ENCODE results near the gene EPB41L1.

The EPB41L1 gene

DNA sequence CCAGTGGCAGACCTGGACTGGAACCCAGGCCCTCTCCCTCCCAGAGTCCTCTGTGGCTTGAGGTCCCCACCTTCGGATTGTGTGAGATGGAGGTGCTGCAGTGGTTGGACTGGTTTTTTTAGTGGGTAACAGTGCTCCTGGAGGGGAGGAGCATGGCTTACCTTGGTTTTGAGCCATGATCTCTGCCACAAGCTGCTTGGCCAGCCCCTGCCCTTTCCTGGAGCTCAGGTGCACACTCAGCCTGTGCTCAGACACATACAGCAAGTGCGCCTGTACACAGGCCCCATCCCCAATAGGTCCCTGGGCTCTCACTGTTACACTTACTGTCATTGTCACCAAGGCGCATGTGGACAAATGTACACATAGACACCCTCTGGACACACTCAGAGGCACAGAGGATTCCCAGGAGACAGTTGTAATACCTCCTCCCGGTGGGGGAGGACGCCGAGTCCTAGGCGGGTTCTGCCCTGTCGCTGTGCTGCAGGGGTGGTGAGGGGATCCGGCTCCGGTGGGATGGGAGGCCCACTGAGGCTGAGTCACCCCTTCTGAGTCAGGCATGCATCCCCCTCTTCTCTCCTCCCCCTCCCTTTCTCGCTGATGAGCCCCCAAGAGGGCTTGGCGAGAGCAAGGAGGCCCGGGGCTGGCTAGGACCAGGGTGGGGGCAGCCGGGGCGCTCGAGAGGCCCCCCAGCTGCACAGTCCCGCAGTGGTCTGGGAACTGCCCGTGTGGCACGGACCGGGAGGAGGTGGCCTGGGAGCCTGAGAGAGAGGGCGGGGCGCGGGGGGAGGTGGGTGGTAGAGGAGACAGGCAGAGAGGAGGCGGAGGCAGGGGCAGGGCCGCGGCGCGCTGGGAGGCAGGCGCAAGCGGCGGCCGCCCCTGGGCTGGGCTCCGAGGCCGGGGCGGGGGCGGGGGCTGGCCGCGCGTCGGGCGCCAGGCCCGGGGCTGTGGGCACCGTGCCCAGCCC is 522 bp upstream of the EPB41L1 start:
- FAIRE-seq, result peak; percentile 93
- peak; percentile 85 for DNase-seq (ENCODE audit: insufficient read length, low spot score)

DNA sequence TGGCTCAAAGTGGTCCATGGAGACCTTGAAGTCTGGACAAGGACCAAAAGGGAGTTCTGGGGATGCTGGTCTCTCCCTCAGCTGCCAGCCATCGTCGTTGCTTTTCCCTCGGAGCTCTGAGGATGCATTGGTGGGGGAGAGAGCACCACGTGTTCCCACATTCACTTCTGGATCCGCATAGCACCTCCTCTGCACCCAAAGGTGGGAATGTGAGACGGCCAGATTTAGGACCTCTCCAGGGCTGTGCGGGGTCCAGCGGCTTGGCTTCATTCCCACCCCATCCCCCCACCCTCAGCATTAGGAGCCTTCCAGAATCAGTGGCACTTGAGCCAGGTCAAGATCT is 1.1 kb downstream of the EPB41L1 start:
- DNase-seq (ENCODE audit: insufficient read length, low spot score) (no peak), FAIRE-seq (no peak)

DNA sequence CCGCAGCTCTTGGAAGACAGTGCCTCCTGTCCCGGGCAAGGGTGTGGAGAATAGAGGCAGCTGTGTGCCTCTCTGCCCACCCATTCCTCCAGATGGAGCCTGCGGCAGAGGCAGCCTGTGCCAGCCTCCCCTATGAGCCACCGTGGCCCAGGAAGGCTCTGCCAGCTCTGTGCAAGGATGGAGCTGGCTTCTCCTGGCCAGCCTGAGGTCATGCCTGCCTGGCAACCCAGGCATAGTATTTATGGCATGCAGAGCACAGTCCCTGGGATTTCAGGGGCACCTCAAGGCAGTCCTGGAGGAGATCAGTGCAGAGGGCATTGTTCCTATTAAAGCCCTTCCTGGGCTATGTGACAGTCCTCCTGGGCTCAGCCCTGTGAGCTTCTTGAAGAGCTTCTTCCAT is 1.5 kb downstream of the EPB41L1 start:
- DNase-seq (ENCODE audit: insufficient read length, low spot score) (no peak), FAIRE-seq (no peak)

DNA sequence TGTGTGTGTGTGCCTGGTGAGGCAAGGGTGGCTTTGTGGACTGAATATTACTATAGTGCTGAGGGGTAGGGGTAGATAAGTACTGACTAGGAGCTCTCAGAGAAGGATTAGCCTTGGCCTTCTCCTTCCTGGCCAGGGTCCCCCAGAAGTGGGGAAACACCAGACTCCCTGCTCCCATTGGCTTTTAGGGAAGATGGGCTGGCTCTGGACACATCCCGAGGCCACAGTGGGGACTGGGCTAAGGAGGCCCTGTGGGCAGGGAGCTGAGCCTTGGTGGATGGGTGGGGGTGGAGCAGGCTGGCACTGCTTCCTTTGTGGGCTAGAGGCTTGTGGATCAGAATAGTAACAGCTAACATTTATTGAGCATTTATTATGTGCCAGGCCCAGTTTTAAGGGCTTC is 3.1 kb downstream of the EPB41L1 start:
- DNase-seq (ENCODE audit: insufficient read length, low spot score), result no peak
- no peak for FAIRE-seq

DNA sequence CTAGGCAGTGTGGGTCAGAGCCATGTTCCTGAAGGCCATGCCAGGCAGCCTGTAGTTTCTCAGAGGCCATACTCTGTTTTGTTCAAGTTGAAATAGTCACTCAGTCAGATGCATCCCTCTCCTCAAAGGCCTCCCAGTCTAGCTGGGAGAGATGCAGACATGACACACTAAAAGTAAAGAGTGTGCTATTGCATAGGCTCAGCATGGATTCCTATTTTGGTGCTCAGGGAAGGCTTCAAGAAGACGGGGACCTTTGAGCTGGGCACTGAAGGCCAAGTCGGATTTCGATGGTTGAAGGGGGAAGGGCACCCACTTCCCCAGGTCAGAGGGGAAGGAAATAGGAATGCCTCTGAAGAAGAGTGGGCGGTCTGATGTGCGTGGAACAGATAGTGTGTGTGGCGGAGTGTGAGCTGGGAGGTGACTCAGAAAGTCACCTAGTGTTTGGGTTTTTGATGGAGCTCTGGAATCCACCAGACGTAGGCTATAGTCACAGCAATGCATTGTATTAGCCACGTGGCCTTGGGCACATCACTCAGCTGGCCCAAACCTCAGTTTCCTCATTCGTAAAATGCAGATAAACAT is 3.7 kb downstream of the EPB41L1 start:
- no peak for FAIRE-seq
- no peak for DNase-seq (ENCODE audit: insufficient read length, low spot score)

DNA sequence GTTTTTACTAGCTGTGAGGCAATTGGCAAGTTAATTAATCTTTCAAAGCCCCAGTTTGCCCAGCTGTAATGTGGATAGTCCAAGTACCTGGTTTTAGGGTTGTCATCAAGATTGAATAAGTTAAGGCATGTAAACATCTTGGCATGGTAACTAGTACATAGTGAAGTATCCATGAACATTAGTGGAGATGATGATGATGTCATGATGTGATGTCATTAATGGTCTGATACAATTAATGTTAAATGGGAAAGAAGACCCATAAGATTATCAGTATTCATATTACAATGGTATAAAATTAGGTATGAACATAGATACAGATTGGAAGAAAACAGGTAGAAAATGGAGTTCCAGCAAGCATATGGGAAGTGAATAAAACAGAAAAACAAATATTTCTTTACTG is 5.3 kb downstream of the EPB41L1 start:
- DNase-seq (ENCODE audit: insufficient read length, low spot score) (no peak), FAIRE-seq (no peak)

DNA sequence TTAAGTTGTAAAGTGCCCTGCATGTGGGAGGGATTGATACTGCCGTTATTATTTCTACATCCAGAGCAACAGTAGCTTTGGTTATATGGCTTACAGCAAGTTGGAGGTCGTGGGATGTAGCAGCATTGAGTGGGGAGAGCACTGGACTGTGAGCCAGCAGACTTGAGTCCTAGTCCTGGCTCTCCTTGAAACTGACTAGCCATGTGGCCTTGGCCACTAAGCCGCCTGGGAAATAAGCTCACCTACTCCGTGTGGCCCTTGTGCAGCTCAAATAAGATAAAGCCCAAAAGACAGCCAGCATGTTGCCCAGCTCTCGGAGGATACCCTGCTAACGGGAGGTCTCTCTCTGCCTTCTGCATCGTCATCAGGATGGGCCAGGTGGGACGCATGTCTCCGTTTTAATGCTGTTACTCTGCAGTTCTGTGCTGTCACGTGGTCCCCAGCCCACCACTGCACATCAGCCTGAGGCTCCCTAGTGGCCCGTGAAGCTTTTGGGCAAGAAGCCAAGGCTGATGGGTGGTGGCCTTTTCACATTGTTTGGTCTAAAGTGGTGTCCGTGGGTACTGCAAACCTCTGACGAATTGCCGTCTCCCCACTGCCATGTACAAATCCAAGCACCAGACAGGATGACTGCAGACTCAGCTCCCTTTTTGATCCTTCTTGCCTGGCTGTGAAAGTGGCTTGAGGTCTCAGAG is 7.9 kb downstream of the EPB41L1 start:
- FAIRE-seq (no peak), DNase-seq (ENCODE audit: insufficient read length, low spot score) (no peak)

DNA sequence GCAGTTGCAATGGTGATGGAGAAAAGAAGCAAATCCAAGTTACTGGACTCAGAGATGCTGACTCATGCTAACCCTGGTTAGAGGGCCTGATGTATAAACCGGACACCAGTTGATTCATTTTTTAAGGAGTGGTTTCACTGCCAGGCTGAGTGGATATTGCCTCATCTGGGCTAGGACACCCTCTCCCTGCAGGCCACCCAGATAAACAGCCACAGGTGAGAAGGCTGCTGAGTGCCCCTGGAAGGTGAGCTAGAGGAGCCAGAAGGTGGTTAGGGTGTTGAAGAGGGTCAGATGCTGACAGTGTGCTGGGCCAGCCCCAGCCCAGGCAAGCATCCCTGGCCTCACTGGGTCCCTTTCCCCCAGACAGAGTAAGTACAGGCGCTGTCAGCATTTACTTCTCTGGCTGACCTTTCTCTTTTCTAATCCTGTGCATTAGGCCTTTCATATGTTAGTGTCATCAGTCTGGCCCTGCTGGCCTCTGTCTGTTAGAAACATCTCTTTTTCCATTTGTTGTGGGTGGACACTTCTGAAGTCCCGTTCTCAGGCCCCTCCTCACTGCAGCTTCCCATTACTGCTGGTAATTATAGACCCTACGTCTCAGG is 13.5 kb downstream of the EPB41L1 start:
- no peak for FAIRE-seq
- DNase-seq (ENCODE audit: insufficient read length, low spot score), result peak; percentile 38

DNA sequence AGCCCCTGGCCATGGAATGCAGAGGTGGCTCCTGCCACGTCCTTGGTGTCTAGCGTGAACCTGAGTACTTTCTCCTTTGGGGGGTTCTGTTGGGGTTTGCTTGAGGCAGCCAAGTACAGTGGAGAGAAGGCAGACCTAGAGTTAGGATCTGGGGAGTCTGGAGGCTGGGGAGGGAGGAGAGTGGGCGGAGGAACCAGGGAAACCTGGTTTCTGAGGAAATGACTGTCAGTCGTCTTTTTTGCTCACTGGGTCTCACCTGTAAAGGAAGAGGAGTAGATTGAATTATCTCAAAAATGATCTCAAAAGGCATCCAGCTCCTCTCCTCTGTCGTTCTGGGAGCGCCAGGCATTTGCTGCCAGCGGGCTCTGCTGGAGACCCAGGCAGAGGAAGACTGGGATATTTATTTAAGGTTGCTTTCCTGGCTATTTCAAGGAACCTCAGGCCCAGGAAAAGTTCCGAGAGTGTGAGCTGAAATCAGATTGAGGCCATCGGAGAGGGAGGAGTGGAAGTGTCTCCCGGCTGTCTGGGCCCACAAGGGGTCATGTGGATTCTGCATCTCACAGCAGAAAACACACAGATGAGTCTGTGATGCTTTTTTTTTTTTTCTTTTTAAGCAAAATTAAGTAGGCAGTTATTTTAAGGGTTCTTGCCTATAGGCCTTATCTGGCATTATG is 16.1 kb downstream of the EPB41L1 start:
- no peak for FAIRE-seq
- DNase-seq (ENCODE audit: insufficient read length, low spot score), result no peak

DNA sequence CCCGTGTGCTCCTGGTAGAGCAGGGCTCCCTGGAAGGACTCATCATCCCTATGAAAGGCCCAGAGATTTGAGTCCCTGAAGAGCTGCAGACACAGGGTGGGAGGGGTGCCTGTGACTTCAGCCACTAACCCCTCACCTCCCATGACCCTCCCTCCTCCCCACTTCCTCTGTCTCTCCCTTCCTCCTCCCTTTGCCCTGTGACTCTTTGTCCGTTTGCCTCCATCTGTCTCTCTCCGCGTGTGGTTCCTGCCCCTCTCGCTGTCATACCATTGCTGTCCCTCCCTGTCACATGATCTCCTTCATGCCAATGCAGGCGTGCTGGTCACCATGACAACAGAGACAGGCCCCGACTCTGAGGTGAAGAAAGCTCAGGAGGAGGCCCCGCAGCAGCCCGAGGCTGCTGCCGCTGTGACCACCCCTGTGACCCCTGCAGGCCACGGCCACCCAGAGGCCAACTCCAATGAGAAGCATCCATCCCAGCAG is 19.0 kb downstream of the EPB41L1 start:
- DNase-seq (ENCODE audit: insufficient read length, low spot score) (no peak), FAIRE-seq (peak; percentile 33)

DNA sequence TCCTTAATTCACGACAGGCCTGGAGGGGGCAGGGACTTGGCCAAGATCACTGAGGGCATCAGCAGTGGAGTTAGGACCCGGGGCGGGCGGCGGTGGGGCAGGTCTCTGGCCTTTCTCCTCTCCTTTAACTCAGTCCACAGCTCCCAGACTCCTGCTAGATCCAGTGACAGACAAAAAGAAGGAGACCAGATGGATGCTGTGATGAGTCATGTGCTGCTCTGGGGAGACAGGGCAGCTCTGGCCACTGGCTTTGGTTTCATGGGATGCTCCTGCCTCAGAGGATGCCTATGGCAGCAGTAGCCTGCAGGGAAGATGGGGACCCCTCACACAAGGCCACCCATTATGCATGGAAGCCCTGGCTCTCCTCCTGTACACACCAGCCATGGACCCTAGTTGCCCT is 20.5 kb downstream of the EPB41L1 start:
- DNase-seq (ENCODE audit: insufficient read length, low spot score) (no peak), FAIRE-seq (no peak)

DNA sequence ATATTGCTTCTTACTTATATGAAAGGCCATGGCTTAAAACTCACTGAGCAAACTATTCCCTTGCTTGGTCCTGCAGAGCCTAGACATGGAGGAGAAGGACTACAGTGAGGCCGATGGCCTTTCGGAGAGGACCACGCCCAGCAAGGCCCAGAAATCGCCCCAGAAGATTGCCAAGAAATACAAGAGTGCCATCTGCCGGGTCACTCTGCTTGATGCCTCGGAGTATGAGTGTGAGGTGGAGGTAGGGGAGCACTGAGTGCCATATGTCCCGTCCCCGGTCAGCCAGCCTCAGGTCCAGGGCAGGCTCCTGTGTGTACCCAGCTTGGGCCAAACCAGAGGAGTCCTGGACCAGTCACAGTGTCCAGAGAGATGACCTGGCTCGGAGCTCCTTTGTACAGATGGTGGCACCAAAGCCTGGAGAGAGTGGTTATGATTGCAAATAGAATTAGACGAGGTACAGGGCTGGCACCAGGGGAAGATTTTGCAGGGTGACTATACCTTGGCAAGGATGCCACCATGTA is 21.0 kb downstream of the EPB41L1 start:
- FAIRE-seq (no peak), DNase-seq (ENCODE audit: insufficient read length, low spot score) (no peak)

DNA sequence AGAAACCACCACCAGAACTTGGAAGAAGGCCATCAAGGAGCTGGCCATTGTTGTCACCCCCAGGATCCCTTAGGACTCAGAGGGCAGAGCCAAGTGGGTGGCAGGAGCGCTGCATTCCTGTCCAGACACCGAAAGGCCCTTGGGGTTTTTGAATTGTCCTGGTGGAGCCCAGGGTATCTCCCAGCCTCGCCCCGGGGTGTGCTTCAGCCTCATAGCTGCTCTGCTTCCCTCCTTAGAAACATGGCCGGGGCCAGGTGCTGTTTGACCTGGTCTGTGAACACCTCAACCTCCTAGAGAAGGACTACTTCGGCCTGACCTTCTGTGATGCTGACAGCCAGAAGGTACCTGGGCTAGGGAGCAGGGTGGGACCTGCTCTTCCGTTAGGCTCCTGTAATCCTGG is 23.2 kb downstream of the EPB41L1 start:
- no peak for DNase-seq (ENCODE audit: insufficient read length, low spot score)
- FAIRE-seq, result no peak

DNA sequence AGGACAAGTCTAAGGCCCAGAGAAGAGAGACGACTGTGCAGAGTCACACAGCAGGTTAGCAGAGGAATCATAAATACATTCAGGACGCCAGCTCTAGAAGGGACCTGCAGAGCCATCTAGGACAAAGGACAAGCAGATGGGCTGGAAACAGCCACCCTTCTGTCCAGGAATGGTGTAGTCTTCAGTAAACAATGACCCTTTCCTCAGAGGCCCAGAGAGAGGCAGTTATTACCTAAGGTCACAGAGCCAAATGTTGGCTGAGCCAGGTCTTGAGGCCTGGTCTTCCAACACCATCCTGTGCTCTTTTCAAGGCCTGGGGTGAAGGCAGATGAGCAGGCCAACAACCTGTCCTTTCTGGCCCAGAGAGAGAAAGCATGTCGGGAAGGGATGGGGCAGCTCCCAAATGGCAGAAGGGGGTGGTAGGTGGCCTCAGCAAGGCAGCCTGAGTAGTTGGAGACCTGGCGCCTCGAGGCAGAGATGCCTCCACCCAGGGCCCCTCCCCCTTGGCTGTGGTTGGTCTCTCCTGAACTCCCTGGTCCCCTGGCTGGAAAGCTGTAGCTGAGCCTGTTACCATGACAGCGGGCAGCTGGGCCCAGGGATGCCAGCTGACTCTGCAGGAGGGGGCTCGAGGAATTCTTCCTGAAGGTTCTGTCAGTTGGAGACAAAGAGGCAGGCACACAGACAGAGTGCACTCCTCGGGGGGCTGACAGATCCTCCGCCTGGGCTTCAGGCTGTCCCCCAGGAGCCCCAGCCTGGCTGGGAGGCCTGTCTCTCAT is 24.8 kb downstream of the EPB41L1 start:
- no peak for DNase-seq (ENCODE audit: insufficient read length, low spot score)
- no peak for FAIRE-seq

DNA sequence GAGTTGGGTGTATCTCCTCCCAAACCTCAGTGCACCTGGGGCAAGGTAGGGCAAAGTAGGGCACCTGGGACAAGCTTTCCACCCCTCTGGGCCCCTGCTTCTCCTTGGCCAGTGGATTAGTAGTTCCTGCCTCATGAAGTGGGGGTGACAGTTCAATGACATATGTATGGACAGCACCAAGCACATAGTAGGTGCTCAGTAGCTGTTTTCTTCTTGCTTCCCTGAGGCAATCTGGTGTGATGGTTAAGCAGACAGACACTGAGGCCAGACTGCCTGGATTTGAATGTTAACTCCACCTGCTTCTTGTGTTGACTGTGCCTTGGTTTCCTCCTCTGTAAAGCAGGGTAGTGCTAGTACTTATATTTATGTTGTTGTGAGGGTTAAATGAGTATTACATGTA is 25.8 kb downstream of the EPB41L1 start:
- DNase-seq (ENCODE audit: insufficient read length, low spot score) (no peak), FAIRE-seq (no peak)

DNA sequence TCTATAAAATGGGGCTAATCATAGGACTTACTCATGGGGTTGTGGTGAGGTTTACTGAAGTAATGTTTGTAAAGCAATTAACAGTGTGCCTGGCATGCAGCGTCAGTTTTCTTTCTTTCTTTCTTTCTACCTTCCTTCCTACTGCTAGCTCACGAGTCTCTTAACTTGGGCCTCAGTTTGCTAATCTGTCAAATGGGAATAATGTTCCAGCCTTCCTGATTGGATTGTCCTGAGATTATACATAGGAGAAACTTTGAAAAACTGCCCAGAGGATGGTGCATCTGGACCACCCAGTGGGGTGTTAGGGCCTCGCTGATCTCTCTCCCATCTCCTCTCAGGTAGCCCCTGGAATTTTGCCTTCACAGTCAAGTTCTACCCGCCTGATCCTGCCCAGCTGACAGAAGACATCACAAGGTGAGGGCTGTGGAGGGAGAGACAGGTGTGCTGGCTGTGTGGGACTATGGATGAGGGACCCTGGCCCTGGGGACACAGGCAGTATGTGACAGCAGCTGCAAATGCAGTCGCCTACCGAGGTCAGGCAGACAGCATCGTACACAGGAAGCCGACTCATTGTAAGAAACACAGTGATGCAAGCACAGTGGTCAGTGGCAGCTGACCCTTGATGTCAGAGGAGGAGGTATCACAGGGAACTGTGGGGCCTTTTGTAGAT is 27.5 kb downstream of the EPB41L1 start:
- FAIRE-seq, result no peak
- peak; percentile 15 for DNase-seq (ENCODE audit: insufficient read length, low spot score)

DNA sequence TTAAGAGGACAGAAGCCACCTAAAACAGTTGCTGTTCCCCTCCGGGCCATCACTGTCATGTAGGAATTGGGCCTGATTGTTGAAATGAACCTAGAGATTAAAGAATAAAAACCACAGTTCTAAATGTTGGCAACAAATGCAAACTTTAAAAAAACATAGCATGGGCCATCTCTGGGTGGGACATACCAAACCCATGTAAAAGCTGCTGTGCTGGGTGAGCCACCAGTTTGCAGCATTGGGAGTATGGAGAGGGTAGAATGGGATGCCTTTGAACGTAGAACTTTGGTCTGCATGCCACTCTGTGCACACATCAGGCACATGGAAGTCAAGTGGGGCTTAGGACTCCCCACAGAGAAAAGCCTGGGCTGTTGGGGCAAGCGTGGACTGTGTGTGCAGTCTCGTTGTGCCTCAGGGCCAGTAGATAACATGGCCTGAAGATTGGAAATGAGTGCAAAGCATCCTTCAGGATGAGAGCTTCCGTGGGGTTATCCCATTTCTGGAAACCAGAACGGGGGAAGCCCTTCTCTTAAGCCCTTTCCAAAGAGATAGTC is 28.1 kb downstream of the EPB41L1 start:
- FAIRE-seq, result no peak
- DNase-seq (ENCODE audit: insufficient read length, low spot score), result no peak

DNA sequence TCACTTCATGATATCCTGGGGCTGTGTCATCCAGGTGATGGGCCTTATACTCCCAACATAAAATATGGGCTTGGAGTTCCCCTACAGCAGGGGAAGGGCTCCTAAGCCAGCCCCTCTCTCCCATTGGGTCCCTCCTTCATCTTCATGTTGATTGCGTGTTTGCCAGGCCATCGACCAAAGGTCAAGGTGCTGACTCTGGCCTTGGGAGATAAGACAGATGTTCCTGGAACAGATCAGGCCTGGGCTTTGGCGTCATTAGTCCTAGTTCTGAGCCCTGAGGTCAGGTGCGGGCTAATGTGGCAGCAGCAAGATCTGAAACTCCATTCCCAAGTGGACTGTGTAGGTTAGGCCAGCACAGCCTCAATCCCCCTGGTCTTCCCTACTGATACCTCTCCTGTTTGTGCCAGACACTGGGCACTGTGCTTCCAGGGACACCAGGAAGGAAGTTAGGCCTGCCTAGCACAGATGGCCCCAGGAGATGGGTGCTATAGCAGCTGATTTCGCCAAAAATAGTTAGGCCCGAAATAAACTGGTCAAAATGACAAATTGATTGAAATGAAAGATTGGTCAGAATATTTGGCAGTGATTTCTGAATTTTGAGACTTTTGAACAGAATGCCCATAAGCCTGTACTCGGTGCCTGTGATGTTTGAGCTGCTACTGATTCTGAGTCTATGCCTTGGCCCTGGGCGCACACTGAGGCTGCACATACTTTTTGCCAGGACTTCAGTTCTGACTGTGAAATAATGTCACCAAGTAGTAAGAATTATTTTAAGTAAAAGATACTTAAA is 28.8 kb downstream of the EPB41L1 start:
- DNase-seq (ENCODE audit: insufficient read length, low spot score) (no peak), FAIRE-seq (no peak)
